IPS-NIHi7 (cell line): ENCODE data around the gene CABP2.
"Not testable (repeated sequence)": the region's sequence is repeated elsewhere in the genome, so short reads cannot be mapped to it uniquely, and the experiment has no call there.

Experiments used
- DNase-seq: peaks from one replicate; pipeline ENCODE4 v3.0.0; 2012; ENCODE audit warnings: mixed read lengths; ENCODE audit errors: extremely low spot score

The CABP2 gene

GRCh38 chr11:67476692-67477091 is 46.6 kb downstream of the CABP2 start:
- not testable (repeated sequence) for DNase-seq

- no peak for DNase-seq
Measured at GRCh38 chr11:67472882-67473281, 50.4 kb downstream of the CABP2 start.

DNA sequence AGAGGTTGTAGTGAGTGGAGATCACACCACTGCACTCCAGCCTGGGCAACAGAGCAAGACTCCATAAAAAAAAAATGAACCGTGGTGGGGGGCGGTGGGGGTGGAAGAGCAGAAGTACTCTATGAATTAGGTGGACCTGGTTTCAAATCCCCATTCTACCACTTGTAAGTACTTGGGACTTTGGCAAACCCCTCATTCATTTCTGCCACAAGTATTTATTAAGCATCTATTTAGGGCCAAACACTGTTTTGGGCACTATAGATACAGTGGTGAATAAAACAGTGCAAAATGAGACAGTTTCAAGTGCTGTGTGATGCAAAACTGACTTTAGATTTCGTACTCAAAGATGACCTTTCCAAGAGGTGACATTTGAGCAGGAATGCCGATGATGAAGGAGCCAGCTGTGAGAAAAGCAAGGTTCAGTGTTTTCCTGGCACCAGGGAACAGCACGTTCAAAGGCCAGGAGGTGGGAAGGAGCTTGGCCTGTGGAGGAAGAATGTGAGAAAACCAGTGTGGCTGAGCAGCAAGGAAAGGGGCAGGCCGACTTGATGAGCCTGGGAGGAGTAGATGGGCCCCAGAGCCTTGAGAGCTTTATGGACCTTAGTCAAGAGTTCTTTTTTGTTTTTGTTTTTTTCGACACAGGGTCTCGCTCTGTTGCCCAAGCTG is 52.8 kb downstream of the CABP2 start:
- no peak for DNase-seq

DNA sequence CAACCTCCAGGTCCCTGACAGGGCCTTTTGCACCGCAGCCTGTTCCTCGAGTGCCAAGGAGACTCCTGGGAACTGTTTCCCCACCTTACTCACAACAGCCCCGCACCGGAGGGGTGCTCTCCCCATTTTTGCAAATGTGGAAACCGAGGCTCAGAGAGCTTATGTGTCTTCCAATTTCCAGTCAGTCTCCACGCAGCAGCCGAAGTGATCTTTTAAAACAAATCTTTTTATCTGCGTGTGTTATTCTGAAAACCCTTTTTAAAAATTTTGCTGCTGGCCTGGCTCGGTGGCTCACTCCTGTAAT is 53.8 kb downstream of the CABP2 start:
- DNase-seq: no peak
